ENCODE results near the gene DALRD3.
A peak's percentile ranks its signal among the peaks of the same experiment; 100 is the strongest.

DALRD3 gene

GRCh38 chr3:49021813-49022687, 3.7 kb upstream of the DALRD3 start, which contains the start of gene NDUFAF3:
NDUFAF3 (plus strand) TSS chr3:49022121; CDS start chr3:49022145, 24 bp downstream.
- DNase-seq (ENCODE audit: insufficient read length, low spot score): peak; percentile 79
- TF ChIP-seq CTCF (IDR thresholded peaks at IDR 0.05; ENCODE audit: insufficient read depth, missing control alignments): peak; percentile 78
- FAIRE-seq: no peak

GRCh38 chr3:49021213-49021812, 2.9 kb upstream of the DALRD3 start:
- TF ChIP-seq CTCF (IDR thresholded peaks at IDR 0.05; ENCODE audit: insufficient read depth, missing control alignments): no peak
- FAIRE-seq (no peak), DNase-seq (ENCODE audit: insufficient read length, low spot score) (peak; percentile 85)

- DNase-seq (ENCODE audit: insufficient read length, low spot score) (no peak), FAIRE-seq (no peak)
- TF ChIP-seq CTCF (IDR thresholded peaks at IDR 0.05; ENCODE audit: insufficient read depth, missing control alignments): no peak
These were observed 2.2 kb upstream of the DALRD3 start for GRCh38 chr3:49020330-49021212.

- DNase-seq (ENCODE audit: insufficient read length, low spot score): no peak
- TF ChIP-seq CTCF (IDR thresholded peaks at IDR 0.05; ENCODE audit: insufficient read depth, missing control alignments): no peak
- no peak for FAIRE-seq
These were observed 1.6 kb upstream of the DALRD3 start for GRCh38 chr3:49019941-49020329.

GRCh38 chr3:49018707-49019006, 277 bp upstream of the DALRD3 start:
- DNase-seq (ENCODE audit: insufficient read length, low spot score) (no peak), FAIRE-seq (no peak)
- no peak for TF ChIP-seq CTCF (IDR thresholded peaks at IDR 0.05; ENCODE audit: insufficient read depth, missing control alignments)

GRCh38 chr3:49017229-49017970, 980 bp downstream of the DALRD3 start:
- no peak for FAIRE-seq
- no peak for TF ChIP-seq CTCF (IDR thresholded peaks at IDR 0.05; ENCODE audit: insufficient read depth, missing control alignments)
- no peak for DNase-seq (ENCODE audit: insufficient read length, low spot score)
